DMS 273 treated with DMSO at 0.1 percent for 48 hours (cell line): Measurements from ENCODE around the gene CACNA1A.

Source experiments
- DNase-seq: peaks from one replicate; lab custom pipeline; 2025; lab: John Stamatoyannopoulos, UW

The CACNA1A gene

DNA sequence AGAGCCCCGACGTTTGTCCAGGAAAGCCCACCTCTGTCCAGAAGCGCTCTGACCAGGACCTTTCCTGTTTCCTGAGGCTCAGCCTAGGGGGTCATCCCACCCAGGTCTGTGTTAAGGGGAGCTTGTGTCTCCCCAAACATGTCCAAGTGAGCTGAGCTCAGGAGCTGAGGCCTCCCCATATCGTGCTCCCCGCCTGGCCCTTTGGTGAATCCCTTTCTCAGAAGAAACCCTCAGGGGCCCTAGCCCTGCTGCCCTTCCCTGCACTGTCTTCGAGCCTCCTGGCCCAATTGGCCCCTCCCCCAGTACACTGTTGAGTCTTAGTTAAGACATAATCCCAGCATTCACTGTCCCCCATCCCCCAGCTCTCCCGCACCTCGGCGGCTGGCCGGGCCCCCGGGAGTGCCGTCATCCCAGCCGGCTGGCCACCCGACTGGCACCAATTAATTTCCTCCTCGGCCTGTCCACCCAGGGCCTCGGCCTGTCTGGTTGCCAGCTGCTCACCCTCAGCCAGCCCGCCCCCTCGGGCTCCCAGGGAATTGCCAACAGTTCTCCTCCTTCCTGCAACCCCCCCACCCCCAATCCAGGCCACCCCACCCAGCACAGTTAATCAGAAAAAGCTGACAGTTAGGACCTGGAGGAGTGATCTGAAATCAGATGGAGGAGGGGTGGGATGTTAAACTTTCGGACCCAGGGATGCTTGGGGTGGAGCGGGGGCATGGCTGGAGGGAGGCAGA lies 342.5 kb downstream of the CACNA1A start:
- DNase-seq, result peak; percentile 61

DNA sequence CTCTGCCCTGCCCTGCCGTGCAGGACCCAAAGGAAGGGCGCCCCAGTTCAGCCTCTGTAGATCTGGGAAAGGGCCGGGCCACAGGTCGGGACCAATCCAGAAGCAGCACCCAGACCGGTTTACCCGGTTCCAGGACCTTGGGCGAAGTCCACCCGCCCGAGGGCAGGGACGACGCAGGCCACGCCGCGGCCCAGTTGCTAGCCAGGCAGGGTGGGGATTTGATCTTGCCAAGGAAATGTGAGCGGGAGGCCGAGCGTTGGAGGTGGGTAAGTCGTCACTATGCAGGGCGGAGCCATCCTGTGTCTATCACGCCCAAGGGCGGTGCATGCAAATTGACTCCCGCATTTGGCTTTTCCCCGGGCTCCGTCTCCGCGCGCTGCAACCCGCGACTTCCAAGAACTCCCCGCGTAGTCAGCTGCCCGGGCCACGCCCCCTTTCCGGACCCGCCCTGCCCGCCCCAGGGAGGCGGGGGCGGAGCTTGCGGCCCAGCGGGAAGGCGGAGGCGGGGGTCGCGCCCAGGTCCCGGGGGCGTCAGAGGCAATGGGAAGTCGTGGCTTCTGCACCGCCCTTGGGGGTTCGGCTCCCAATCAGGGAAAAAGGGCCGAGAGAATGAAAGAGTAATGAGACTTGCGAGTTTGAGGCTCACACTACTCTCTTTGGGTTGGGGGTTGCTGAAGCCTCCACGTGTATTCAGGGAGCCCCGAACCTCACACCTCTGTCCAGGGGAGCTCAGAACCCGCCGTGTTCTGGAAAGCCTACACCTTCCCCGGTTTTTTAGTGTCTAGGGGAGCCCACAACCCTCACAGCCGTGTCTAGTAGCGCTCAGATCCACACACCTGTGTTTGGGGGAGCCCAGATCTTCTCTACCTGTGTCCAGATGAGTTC lies 343.3 kb downstream of the CACNA1A start:
- DNase-seq, result peak; percentile 88

DNA sequence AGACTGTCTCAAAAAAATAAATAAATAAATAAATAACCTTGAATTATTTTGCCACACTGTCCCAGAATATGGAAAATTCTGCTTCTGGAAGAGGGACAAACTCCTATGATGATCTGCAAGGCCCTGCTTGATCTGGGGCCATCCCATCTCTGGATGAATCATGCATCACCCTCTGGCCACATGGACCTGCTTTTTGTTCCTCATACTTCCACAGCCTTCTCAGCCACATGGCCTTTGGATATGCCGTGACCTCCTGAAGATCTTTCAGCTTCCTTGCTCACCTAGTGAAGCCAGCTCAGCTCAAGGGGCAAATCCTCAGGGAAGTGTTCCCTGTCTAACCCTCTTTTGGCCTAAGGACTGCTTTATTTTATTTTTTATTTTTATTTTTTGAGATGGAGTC lies 345.7 kb downstream of the CACNA1A start:
- no peak for DNase-seq

DNA sequence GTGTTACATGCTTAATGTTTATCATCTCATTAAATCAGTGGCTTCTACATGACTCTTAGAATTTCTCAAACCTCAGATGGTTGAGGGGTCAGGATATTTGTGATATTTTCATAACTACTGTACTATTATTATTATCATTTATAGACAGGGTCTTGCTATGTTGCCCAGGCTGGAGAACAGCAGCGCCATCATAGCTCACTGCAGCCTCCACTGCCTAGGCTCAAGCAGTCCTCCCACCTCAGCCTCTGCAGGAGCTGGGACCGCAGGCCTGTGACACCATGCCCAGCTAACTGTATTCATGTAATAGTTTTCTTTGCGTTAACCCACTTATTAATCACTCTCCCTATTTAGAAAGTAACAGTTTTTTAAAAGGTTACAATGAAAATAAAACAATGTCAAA lies 346.6 kb downstream of the CACNA1A start:
- DNase-seq, result no peak
